Suprapubic skin (tissue), 4 donors: ENCODE results near the gene HOXB3. TPM values are rescaled to one million over a fixed set of nuclear protein-coding genes. Genes with fewer than 3 reads are reported as not detected.
A peak's percentile ranks its signal among the peaks of the same experiment; 100 is the strongest.

ENCODE experiments used
- DNase-seq, 2 donors: peaks; one replicate each; pipeline ENCODE4 v3.0.0-alpha.2; 2019; ENCODE audit warnings: low spot score in 2 of 2
- H3K27ac ChIP-seq: fragments of 200-600 bp; sonication (generic); one replicate; pipeline ENCODE4 v1.5.1; 2019
- H3K27me3 ChIP-seq: fragments of 200-600 bp; sonication (generic); one replicate; pipeline ENCODE4 v1.5.1; 2019
- H3K36me3 ChIP-seq: fragments of 200-600 bp; sonication (generic); one replicate; pipeline ENCODE4 v1.5.1; 2019
- H3K4me1 ChIP-seq: fragments of 200-600 bp; sonication (generic); one replicate; pipeline ENCODE4 v1.5.1; 2019
- H3K4me3 ChIP-seq: fragments of 200-600 bp; sonication (generic); one replicate; pipeline ENCODE4 v1.5.1; 2019; ENCODE audit warnings: mild to moderate bottlenecking
- H3K9me3 ChIP-seq: fragments of 200-600 bp; sonication (generic); one replicate; pipeline ENCODE4 v1.5.1; 2019
- CTCF ChIP-seq, 2 donors: fragments of 200-600 bp in 1 of 2; fragments of 450-650 bp in 1 of 2; sonication (generic) in 1 of 2; IDR thresholded peaks; one replicate each; pipeline ENCODE4 v1.5.1; 2016 to 2019; ENCODE audit warnings: antibody characterized with exemption in 2 of 2, mild to moderate bottlenecking in 1 of 2, moderate library complexity in 1 of 2
- EP300 ChIP-seq: sonication (generic); formaldehyde crosslinking; IDR thresholded peaks from one replicate; pipeline ENCODE4 v1.6.1; 2017; ENCODE audit warnings: antibody characterized with exemption
- POLR2A ChIP-seq, 2 donors: fragments of 450-650 bp; IDR thresholded peaks; one replicate each; pipeline ENCODE4 v1.6.1; 2017; ENCODE audit warnings: antibody characterized with exemption in 2 of 2, mild to moderate bottlenecking in 2 of 2, moderate library complexity in 2 of 2
- POLR2AphosphoS5 ChIP-seq, 3 donors: sonication (generic); formaldehyde crosslinking; IDR thresholded peaks; one replicate each; pipeline ENCODE4 v1.6.1; 2017; ENCODE audit warnings: antibody characterized with exemption in 3 of 3
- WGBS: methylation state at CpG from one replicate; pipeline ENCODE4 v1.1.5; 2018; 5-methylcytosine and 5-hydroxymethylcytosine counted together
- total RNA-seq, 4 donors: library from RNA; depleted of rRNA; stranded (reverse); fragments of >200 nt; gene quantifications; one replicate each; pipeline ENCODE4 v1.1.0, GENCODE V29; 2016

The HOXB3 gene
- total RNA-seq, 4 donors from 2014 or later: 2.3 to 20.8 (median 3.9) TPM

- H3K27me3 ChIP-seq: peaks cover 100% of the 10 kb centered on the region
- no peaks in the 10 kb centered on the region for H3K9me3 ChIP-seq
- no peaks in the 10 kb centered on the region for H3K36me3 ChIP-seq
- peaks cover 12% of the 10 kb centered on the region for H3K4me1 ChIP-seq
- DNase-seq: no peak
- TF ChIP-seq EP300: no peak
- no peak for TF ChIP-seq POLR2A (IDR thresholded peaks at IDR 0.05)
- TF ChIP-seq CTCF (IDR thresholded peaks at IDR 0.05): no peak
- no peak for TF ChIP-seq POLR2AphosphoS5 (IDR thresholded peaks at IDR 0.05)
- no peak overlapping the region for H3K4me3 ChIP-seq
- WGBS: 69% methylated on average over 20 of the region's 20 CpGs
- H3K27ac ChIP-seq: no peak overlapping the region
Measured at GRCh38 chr17:48634493-48635208, 44.6 kb upstream of the HOXB3 start.

GRCh38 chr17:48633266-48633677 is 43.2 kb upstream of the HOXB3 start:
- Histone ChIP-seq H3K36me3 (no peaks in the 10 kb centered on the region), H3K4me3 (peak overlapping the region; percentile 13), H3K4me1 (peaks cover 12% of the 10 kb centered on the region), H3K27me3 (peaks cover 100% of the 10 kb centered on the region), H3K27ac (no peak overlapping the region), H3K9me3 (no peaks in the 10 kb centered on the region)
- 40% methylated on average over 13 of the region's 35 CpGs for WGBS
- TF ChIP-seq POLR2A (IDR thresholded peaks at IDR 0.05) (no peak), EP300 (no peak), CTCF (IDR thresholded peaks at IDR 0.05) (no peak), POLR2AphosphoS5 (IDR thresholded peaks at IDR 0.05) (no peak)
- DNase-seq: peak in 1 of 2 donors; percentile 38

- Histone ChIP-seq H3K27me3 (peaks cover 100% of the 10 kb centered on the region), H3K4me1 (peaks cover 12% of the 10 kb centered on the region), H3K27ac (no peak overlapping the region), H3K9me3 (no peaks in the 10 kb centered on the region), H3K4me3 (no peak overlapping the region), H3K36me3 (no peaks in the 10 kb centered on the region)
- no peak for TF ChIP-seq POLR2AphosphoS5 (IDR thresholded peaks at IDR 0.05)
- TF ChIP-seq EP300: no peak
- no peak for TF ChIP-seq CTCF (IDR thresholded peaks at IDR 0.05)
- TF ChIP-seq POLR2A (IDR thresholded peaks at IDR 0.05): no peak
- WGBS: 84% methylated on average over 7 of the region's 7 CpGs
- DNase-seq: peak in 1 of 2 donors; percentile 21
Measured at GRCh38 chr17:48632579-48633265, 42.7 kb upstream of the HOXB3 start.

GRCh38 chr17:48631693-48632578 is 41.9 kb upstream of the HOXB3 start:
- H3K27me3 ChIP-seq: peaks cover 100% of the 10 kb centered on the region
- H3K4me3 ChIP-seq: no peak overlapping the region
- H3K9me3 ChIP-seq: no peaks in the 10 kb centered on the region
- no peak for TF ChIP-seq EP300
- TF ChIP-seq POLR2AphosphoS5 (IDR thresholded peaks at IDR 0.05): no peak
- no peak for TF ChIP-seq CTCF (IDR thresholded peaks at IDR 0.05)
- no peak for TF ChIP-seq POLR2A (IDR thresholded peaks at IDR 0.05)
- peaks cover 13% of the 10 kb centered on the region for H3K4me1 ChIP-seq
- WGBS: 77% methylated on average over 5 of the region's 7 CpGs
- no peak overlapping the region for H3K27ac ChIP-seq
- peak in 1 of 2 donors; percentile 43 for DNase-seq
- H3K36me3 ChIP-seq: no peaks in the 10 kb centered on the region
